ENCODE measurements around the gene LDLRAD2.

GRCh38 chr1:21869620-21870121 lies 57.6 kb downstream of the LDLRAD2 start:
- TF ChIP-seq CTCF (conservative IDR thresholded peaks at IDR 0.05; ENCODE audit: low read depth, low read length) (no peak), EZH2 (IDR thresholded peaks at IDR 0.05; ENCODE audit: borderline replicate concordance, low read depth, low read length, poor library complexity, severe bottlenecking) (no peak)
